ENCODE results near the gene SELENOH.

DNA sequence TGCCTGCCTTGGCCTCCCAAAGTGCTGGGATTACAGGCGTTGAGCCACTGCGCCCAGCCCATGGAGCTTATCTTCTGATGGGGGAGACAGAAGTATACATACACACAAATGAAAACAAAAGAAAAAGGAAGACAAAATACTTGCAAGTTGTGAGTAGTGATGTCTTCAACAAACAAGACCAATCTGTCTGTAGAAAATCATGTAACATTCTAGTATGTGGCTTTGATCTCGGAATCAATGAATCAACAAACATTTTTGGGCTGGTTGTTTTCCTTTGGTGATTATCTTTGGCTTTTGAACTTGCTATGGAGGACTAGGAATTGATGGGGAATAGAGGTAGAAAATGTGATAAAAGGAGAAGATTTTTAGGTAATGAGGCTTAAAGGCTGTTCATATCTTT is 16.9 kb downstream of the SELENOH start:
- no peak for TF ChIP-seq POLR2A (IDR thresholded peaks at IDR 0.05; ENCODE audit: low read length)
- TF ChIP-seq GATA1 (IDR thresholded peaks at IDR 0.05; ENCODE audit: low read depth, low read length): no peak

Measured in erythroblast (primary cell).